HCT116 (cell line): Measurements from ENCODE around the gene TOP1. TPM values are rescaled to one million over a fixed set of nuclear protein-coding genes. Genes with fewer than 3 reads are reported as not detected.

Experiments used
- ATAC-seq: fragments of 200-7000 bp; cut with Tn5 transposase; 2 replicates; pipeline ENCODE4 v1.9.1; 2020; ENCODE audit warnings: mild to moderate bottlenecking, moderate library complexity
- BruUV-seq: library from RNA; stranded (reverse); fragments of 400-500 nt; replicated peaks from 2 replicates; lab custom pipeline; 2021; lab: Mats Ljungman, UMichigan
- CTCF ChIA-PET: fragments of 300-600 bp; sonication (Branson Sonifier 250); formaldehyde crosslinking; loops from one replicate; lab custom pipeline; 2021; ENCODE audit warnings: antibody characterized with exemption; lab: Charles Lee
- POLR2A ChIA-PET: fragments of 300-600, 350-600 bp; sonication (Branson Sonifier 250); formaldehyde crosslinking; loops from one replicate; lab custom pipeline; 2021; ENCODE audit warnings: antibody characterized with exemption; lab: Charles Lee
- RAD21 ChIA-PET, 2 experiments: fragments of 300-600 bp; sonication (Branson Sonifier 250); formaldehyde crosslinking; loops; one replicate each; lab custom pipeline; 2023; ENCODE audit warnings: low total read pairs in 2 of 2; ENCODE audit not compliant: uncharacterized antibody in 2 of 2, unreplicated experiment in 2 of 2, low non-redundant PET in 1 of 2; lab: Charles Lee
- DNase-seq: peaks from one replicate; pipeline ENCODE4 v3.0.0-alpha.2; 2010; ENCODE audit warnings: low read depth, low spot score
- H2AFZ ChIP-seq: fragments of 200-600 bp; shearing (Covaris generic), sonication (generic); 2 replicates; pipeline ENCODE4 v1.6.1; 2017; ENCODE audit warnings: low read depth, mixed run types, mixed read lengths, antibody characterized with exemption, low read length; ENCODE audit not compliant: poor library complexity, severe bottlenecking
- H3K27ac ChIP-seq: 2 replicates; pipeline ENCODE4 v1.5.1; 2012; ENCODE audit warnings: low read depth, low read length
- H3K27me3 ChIP-seq: fragments of 200-600 bp; sonication (generic); 2 replicates; pipeline ENCODE4 v1.6.1; 2016; ENCODE audit warnings: mixed run types, low read length, mixed read lengths; ENCODE audit not compliant: insufficient read depth
- H3K36me3 ChIP-seq, 2 experiments: fragments of 200-500 bp in 1 of 2; fragments of 200-600 bp in 1 of 2; sonication (Bioruptor generic) in 1 of 2; sonication (generic) in 1 of 2; 2 replicates each; pipeline versions ENCODE4 v1.5.1 to v1.6.1; 2014 to 2016; ENCODE audit warnings: low read length in 2 of 2, inconsistent platforms in 1 of 2, mixed read lengths in 1 of 2, mixed run types in 1 of 2; ENCODE audit not compliant: insufficient read depth in 2 of 2, control insufficient read depth in 1 of 2
- H3K4me1 ChIP-seq, 2 experiments: fragments of 200-600 bp in 1 of 2; sonication (generic) in 1 of 2; 2 replicates each; pipeline versions ENCODE4 v1.5.1 to v1.6.1; 2012 to 2017; ENCODE audit warnings: low read length in 2 of 2, inconsistent platforms in 1 of 2, mild to moderate bottlenecking in 1 of 2, mixed read lengths in 1 of 2, mixed run types in 1 of 2, moderate library complexity in 1 of 2; ENCODE audit not compliant: insufficient read depth in 2 of 2, control insufficient read depth in 1 of 2
- H3K4me2 ChIP-seq: fragments of 200-600 bp; sonication (generic); 2 replicates; pipeline ENCODE4 v1.6.1; 2017; ENCODE audit warnings: mixed run types, low read length, mixed read lengths
- H3K4me3 ChIP-seq, 2 experiments: fragments of 200-600 bp in 1 of 2; sonication (generic) in 1 of 2; replicated peaks in 1 of 2; 2 replicates each; pipeline ENCODE4 v1.5.1; 2011 to 2016; ENCODE audit warnings: low read length in 2 of 2, control low read depth in 1 of 2, low read depth in 1 of 2, mild to moderate bottlenecking in 1 of 2, mixed read lengths in 1 of 2, mixed run types in 1 of 2
- H3K79me2 ChIP-seq: fragments of 200-600 bp; sonication (generic); 2 replicates; pipeline ENCODE4 v1.6.1; 2017; ENCODE audit warnings: mild to moderate bottlenecking, mixed run types, low read length, moderate library complexity, mixed read lengths; ENCODE audit not compliant: insufficient read depth
- H3K9ac ChIP-seq: fragments of 200-600 bp; sonication (generic); 2 replicates; pipeline ENCODE4 v1.6.1; 2016; ENCODE audit warnings: low read length, mixed read lengths
- H3K9me2 ChIP-seq: fragments of 200-600 bp; sonication (generic), shearing (Covaris generic); 2 replicates; pipeline ENCODE4 v1.6.1; 2017; ENCODE audit warnings: mixed run types, mild to moderate bottlenecking, moderate library complexity; ENCODE audit not compliant: insufficient read depth
- H3K9me3 ChIP-seq, 2 experiments: fragments of 200-500 bp in 1 of 2; fragments of 200-600 bp in 1 of 2; sonication (Bioruptor generic) in 1 of 2; sonication (generic) in 1 of 2; 2 replicates each; pipeline ENCODE4 v1.6.1; 2014 to 2017; ENCODE audit warnings: low read length in 2 of 2, mixed read lengths in 2 of 2, inconsistent platforms in 1 of 2, low read depth in 1 of 2, mild to moderate bottlenecking in 1 of 2, mixed run types in 1 of 2, moderate library complexity in 1 of 2; ENCODE audit not compliant: control insufficient read depth in 1 of 2, insufficient read depth in 1 of 2
- H4K20me1 ChIP-seq: fragments of 200-600 bp; sonication (generic), shearing (Covaris generic); 2 replicates; pipeline ENCODE4 v1.6.1; 2017; ENCODE audit warnings: mixed run types, mild to moderate bottlenecking, moderate library complexity; ENCODE audit not compliant: insufficient read depth
- EGR1 ChIP-seq: IDR thresholded peaks from 2 replicates; pipeline ENCODE4 v1.6.1; 2012; ENCODE audit warnings: low read depth
- ELF1 ChIP-seq: IDR thresholded peaks from 2 replicates; pipeline ENCODE4 v1.6.1; 2012; ENCODE audit warnings: low read depth, borderline replicate concordance
- EZH2 ChIP-seq: fragments of 200-600 bp; sonication (generic); IDR thresholded peaks from 2 replicates; pipeline ENCODE4 v1.6.1; 2017; ENCODE audit warnings: antibody characterized with exemption, mixed run types
- EZH2phosphoT487 ChIP-seq: fragments of 200-600 bp; IDR thresholded peaks from 2 replicates; pipeline ENCODE4 v1.6.1; 2018; ENCODE audit warnings: antibody characterized with exemption, borderline replicate concordance
- FOSL1 ChIP-seq: IDR thresholded peaks from 2 replicates; pipeline ENCODE4 v1.6.1; 2012; ENCODE audit warnings: low read depth
- POLR2A ChIP-seq: IDR thresholded peaks from 2 replicates; pipeline ENCODE4 v1.7.0; 2011; ENCODE audit warnings: borderline replicate concordance; ENCODE audit not compliant: insufficient read depth, insufficient read length; ENCODE audit errors: extremely low read depth
- SIN3A ChIP-seq: IDR thresholded peaks from 2 replicates; pipeline ENCODE4 v1.6.1; 2012; ENCODE audit warnings: low read depth
- SP1 ChIP-seq: IDR thresholded peaks from 2 replicates; pipeline ENCODE4 v1.6.1; 2012; ENCODE audit warnings: low read depth
- TCF7L2 ChIP-seq: IDR thresholded peaks from 2 replicates; pipeline ENCODE4 v1.7.0; 2011; ENCODE audit warnings: borderline replicate concordance, inconsistent platforms; ENCODE audit not compliant: insufficient read depth, insufficient read length; ENCODE audit errors: extremely low read depth
- YY1 ChIP-seq: IDR thresholded peaks from 2 replicates; pipeline ENCODE4 v1.6.1; 2011; ENCODE audit warnings: low read length, low read depth, moderate library complexity, mild to moderate bottlenecking; ENCODE audit not compliant: insufficient replicate concordance; ENCODE audit errors: extremely low read depth
- intact Hi-C: fragments of 100-400 bp; cut with micrococcal nuclease; formaldehyde crosslinking; loops from 2 replicates; pipeline ENCODE4 v1.10.0; 2022
- total RNA-seq: library from RNA; stranded (reverse); gene quantifications from one replicate; pipeline ENCODE4 v1.2.1, GENCODE V29; 2021; ENCODE audit not compliant: unreplicated experiment
- TF ChIP-seq, protein P1 (sequence below): IDR thresholded peaks from 2 replicates; pipeline ENCODE4 v1.6.1; 2012
- TF ChIP-seq, protein P2 (sequence below): IDR thresholded peaks from 2 replicates; pipeline ENCODE4 v1.6.1; 2012

The TOP1 gene
- total RNA-seq, 1 experiment from 2014 or later = 190 TPM

DNA sequence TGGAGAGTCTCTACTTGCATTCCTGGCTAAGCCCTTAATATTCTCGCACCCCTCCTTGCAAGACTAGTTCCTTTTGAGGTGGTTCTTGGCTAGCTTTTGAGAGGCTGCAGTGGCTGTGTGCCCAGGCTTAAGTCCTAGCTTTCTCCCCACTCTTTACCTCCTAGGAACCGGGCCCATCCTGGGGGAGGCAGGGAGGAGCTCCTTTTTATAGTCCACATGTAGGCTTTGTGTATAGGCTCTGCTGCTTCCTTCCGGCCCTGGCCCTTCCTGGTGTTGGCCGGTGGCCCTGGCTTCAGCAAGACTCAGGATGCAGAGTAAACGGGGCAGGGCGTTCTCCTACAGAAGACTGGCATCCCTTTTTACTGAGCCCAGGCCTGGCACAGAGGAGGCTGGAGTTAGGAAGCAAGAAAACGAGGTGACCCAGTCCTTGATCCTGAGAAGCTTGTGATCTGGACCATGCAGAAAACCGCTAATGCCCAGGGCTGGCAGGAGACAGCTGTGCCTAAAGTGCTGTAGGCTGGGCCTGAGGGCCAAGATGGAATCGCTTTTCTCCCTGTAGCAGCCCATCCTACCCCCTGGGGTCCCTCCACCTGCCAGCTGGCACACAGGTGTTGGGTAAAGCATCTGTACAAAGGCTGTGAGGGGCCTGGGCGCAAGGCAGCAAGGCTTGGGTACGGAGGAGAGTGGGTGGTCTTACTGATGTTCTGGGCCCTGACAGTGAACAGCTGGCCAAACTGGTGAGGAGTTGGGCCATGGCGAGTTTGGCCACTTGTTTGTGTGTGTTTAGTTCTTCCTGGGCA lies 117.4 kb downstream of the TOP1 start:
- intact Hi-C loops = no loop called here
- Histone ChIP-seq H3K4me2 (no peak overlapping the region), H3K9me2 (no peaks in the 10 kb centered on the region), H3K9me3 (no peaks in the 10 kb centered on the region), H3K27ac (no peak overlapping the region), H3K27me3 (no peaks in the 10 kb centered on the region), H3K9ac (no peak overlapping the region), H4K20me1 (no peaks in the 10 kb centered on the region), H3K4me3 (no peak overlapping the region), H3K79me2 (peaks cover 62% of the 10 kb centered on the region), H3K36me3 (no peaks in the 10 kb centered on the region), H2AFZ (no peak overlapping the region), H3K4me1 (peaks cover 4 to 10% of the 10 kb centered on the region in 2 experiments; a peak in 2 of 4 replicates)
- CTCF ChIA-PET = interaction anchor here (1.2 kb wide), 1 partner anchor 11 kb away, joined by 4 read pairs; no protein-coding TSS in a partner anchor
- no peak for TF ChIP-seq YY1
- TF ChIP-seq EZH2phosphoT487 = no peak
- TF ChIP-seq, protein P1, sequence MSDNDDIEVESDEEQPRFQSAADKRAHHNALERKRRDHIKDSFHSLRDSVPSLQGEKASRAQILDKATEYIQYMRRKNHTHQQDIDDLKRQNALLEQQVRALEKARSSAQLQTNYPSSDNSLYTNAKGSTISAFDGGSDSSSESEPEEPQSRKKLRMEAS = no peak
- TF ChIP-seq POLR2A = no peak
- no peak for TF ChIP-seq SP1
- no peak for TF ChIP-seq ELF1
- TF ChIP-seq SIN3A = no peak
- TF ChIP-seq EZH2 = no peak
- TF ChIP-seq EGR1 = no peak
- no peak for TF ChIP-seq TCF7L2
- no peak for TF ChIP-seq FOSL1
- TF ChIP-seq, protein P2, sequence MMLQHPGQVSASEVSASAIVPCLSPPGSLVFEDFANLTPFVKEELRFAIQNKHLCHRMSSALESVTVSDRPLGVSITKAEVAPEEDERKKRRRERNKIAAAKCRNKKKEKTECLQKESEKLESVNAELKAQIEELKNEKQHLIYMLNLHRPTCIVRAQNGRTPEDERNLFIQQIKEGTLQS = no peak
- RAD21 ChIA-PET = no interaction called here
- POLR2A ChIA-PET = no interaction called here
- BruUV-seq = no TSS peak
- ATAC-seq (no peak), DNase-seq (no peak)
